Coronary artery (tissue), 2 donors: ENCODE results near the gene F10.

Experiments
- DNase-seq: peaks from one replicate; pipeline ENCODE4 v3.0.0-alpha.2; 2017; ENCODE audit warnings: low spot score
- H3K27ac ChIP-seq, 2 donors: fragments of 200-600 bp; sonication (generic); one replicate each; pipeline ENCODE4 v1.5.1; 2016 to 2019
- H3K4me3 ChIP-seq: fragments of 200-600 bp; sonication (generic); 2 replicates; pipeline ENCODE4 v1.5.1; 2016; ENCODE audit warnings: mild to moderate bottlenecking, moderate library complexity
- TF ChIP-seq, protein P1 (sequence below): fragments of 200-600 bp; sonication (generic); IDR thresholded peaks from one replicate; pipeline ENCODE4 v1.5.1; 2019; ENCODE audit warnings: antibody characterized with exemption

Gene F10

GRCh38 chr13:113091891-113092775, 30.5 kb upstream of the F10 start:
- no peak for DNase-seq
- no peak overlapping the region for H3K4me3 ChIP-seq
- TF ChIP-seq, protein P1, sequence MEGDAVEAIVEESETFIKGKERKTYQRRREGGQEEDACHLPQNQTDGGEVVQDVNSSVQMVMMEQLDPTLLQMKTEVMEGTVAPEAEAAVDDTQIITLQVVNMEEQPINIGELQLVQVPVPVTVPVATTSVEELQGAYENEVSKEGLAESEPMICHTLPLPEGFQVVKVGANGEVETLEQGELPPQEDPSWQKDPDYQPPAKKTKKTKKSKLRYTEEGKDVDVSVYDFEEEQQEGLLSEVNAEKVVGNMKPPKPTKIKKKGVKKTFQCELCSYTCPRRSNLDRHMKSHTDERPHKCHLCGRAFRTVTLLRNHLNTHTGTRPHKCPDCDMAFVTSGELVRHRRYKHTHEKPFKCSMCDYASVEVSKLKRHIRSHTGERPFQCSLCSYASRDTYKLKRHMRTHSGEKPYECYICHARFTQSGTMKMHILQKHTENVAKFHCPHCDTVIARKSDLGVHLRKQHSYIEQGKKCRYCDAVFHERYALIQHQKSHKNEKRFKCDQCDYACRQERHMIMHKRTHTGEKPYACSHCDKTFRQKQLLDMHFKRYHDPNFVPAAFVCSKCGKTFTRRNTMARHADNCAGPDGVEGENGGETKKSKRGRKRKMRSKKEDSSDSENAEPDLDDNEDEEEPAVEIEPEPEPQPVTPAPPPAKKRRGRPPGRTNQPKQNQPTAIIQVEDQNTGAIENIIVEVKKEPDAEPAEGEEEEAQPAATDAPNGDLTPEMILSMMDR: no peak
- H3K27ac ChIP-seq: no peak overlapping the region

GRCh38 chr13:113092776-113093579, 29.6 kb upstream of the F10 start:
- DNase-seq: no peak
- no peak overlapping the region for H3K27ac ChIP-seq
- H3K4me3 ChIP-seq: no peak overlapping the region
- TF ChIP-seq, protein P1: no peak

DNA sequence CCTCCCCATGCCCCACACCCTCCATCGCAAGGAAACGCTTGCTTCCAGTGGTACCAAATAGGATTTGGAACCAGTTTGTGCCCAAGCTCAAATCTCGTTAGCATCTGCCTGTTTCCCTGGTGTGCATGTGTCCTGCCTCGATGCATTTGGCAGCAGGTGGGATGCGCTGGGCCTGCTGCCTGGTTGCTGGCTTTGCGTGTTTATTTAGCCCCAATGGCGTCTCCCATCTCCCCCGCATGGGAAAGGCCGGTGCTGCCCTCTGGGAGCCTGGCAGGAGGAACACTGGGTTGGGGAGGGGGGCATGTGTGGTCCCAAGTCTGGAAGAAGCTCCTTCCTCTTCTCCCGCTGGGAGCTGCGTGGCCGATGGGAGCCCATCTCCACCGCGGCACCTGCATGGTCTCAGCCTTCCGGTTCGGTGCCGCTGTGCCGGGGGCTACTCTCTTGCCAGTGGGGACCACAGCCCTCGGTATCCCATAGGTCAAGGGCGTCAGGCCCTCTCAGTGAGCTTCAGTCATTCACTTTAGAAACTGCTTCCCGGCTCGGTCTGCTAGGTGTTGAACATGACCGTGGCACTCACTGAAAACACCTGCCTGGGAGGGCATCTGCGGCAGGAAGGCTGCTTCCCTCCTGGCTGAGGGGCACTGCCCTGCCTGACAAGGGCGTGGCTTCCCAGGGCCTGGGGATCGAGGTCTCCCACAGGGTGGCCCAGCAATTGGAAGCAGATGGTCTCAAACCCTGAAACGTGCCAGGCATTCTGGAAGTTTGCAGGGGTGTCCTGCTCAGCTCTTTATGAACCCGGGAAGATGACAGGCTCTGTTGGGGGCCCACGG, 28.8 kb upstream of the F10 start:
- DNase-seq: no peak
- Histone ChIP-seq H3K27ac (no peak overlapping the region), H3K4me3 (no peak overlapping the region)
- TF ChIP-seq, protein P1: no peak

DNA sequence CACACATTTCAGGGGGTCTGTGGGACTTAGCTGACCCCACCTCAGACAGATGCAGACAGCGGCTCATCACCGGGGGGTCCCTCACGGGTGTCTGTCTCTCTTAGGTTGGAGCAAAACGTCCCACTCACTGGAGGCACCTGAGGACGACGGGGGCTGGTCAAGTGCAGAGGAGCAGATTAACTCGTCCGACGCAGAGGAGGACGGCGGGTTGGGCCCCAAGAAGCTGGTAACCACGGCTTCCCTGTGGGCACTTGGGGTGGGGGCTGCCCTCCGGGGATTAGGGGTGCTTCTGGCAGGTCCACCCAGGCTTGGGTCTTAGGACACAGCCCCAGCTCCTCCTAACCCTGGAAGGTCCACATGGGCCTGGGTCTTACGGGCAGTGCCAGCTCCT, 28.2 kb upstream of the F10 start:
- TF ChIP-seq, protein P1: no peak
- H3K4me3 ChIP-seq: no peak overlapping the region
- no peak for DNase-seq
- no peak overlapping the region for H3K27ac ChIP-seq

DNA sequence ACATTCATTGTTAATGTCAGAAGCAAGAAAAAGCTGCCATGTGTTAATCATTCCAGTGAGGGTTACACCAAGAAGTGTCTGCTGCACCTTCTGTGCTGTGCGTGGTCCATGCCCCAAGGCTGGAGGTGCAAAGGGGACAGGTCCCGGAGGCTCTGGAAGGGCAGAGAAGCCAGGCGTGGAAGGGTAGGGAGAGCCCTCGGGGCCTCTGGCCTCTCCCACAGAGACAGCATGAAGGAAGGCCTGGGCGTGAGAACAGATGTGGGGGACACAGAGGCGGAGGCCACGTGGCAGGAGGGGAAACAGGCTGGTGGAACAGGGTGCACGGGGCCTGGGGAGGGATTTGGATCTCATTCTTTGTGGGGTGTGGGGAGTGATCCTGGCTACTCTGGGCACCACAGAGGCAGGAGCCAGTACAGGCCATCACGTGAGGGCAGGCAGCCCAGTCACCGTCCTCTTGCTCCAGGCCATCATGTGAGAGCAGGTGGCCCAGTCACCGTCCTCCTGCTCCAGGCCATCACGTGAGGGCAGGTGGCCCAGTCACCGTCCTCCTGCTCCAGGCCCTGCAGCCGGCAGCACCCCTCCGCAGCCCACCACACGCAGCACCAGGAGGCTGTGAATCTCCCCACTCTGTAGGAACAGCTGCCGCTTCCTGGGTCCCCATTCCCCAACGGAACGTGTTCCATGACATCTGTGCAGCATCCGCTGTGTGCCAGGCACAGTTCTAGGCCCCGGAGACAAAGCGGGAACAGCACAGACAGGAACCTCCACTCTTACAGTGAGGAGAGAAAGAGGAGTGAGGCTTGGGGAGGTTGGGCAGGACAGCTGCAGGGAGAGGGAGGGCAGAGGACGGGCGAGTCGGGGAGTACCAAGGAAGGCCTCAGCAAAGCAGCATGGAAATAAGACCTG, 27.2 kb upstream of the F10 start:
- no peak for DNase-seq
- Histone ChIP-seq H3K27ac (no peak overlapping the region), H3K4me3 (no peak overlapping the region)

More for the DNA sequence above, 27.2 kb upstream of the F10 start:
- TF ChIP-seq, protein P1: no peak
